Loucy (cell line): Measurements from ENCODE around the gene KIAA0232.

Experiments
- H2AFZ ChIP-seq: fragments of 200-600 bp; sonication (generic); 2 replicates; pipeline ENCODE4 v1.6.0; 2016; ENCODE audit warnings: antibody characterized with exemption, mild to moderate bottlenecking, low read length, moderate library complexity
- H3F3A ChIP-seq: fragments of 200-600 bp; 2 replicates; pipeline ENCODE4 v1.6.0; 2016; ENCODE audit warnings: antibody characterized with exemption, low read depth, mild to moderate bottlenecking
- H3K27me3 ChIP-seq: fragments of 200-600 bp; sonication (generic); 2 replicates; pipeline ENCODE4 v1.6.1; 2014; ENCODE audit warnings: low read length, mild to moderate bottlenecking; ENCODE audit not compliant: insufficient read depth, poor library complexity, severe bottlenecking
- H3K36me3 ChIP-seq: fragments of 200-600 bp; sonication (generic); 2 replicates; pipeline ENCODE4 v1.6.1; 2016; ENCODE audit warnings: low read length; ENCODE audit not compliant: insufficient read depth
- H3K4me1 ChIP-seq: fragments of 200-600 bp; sonication (generic); 2 replicates; pipeline ENCODE4 v1.5.1; 2014; ENCODE audit warnings: low read length, mild to moderate bottlenecking; ENCODE audit not compliant: insufficient read depth, poor library complexity, severe bottlenecking
- H3K4me2 ChIP-seq: fragments of 200-600 bp; sonication (generic); 2 replicates; pipeline ENCODE4 v1.6.0; 2014; ENCODE audit warnings: antibody characterized with exemption, low read length, low read depth, mild to moderate bottlenecking; ENCODE audit not compliant: poor library complexity, severe bottlenecking
- H3K4me3 ChIP-seq: fragments of 200-600 bp; sonication (generic); 2 replicates; pipeline ENCODE4 v1.5.1; 2014; ENCODE audit warnings: low read length, mild to moderate bottlenecking, mixed read lengths; ENCODE audit not compliant: poor library complexity, severe bottlenecking
- H3K79me2 ChIP-seq: fragments of 200-600 bp; sonication (generic); 2 replicates; pipeline ENCODE4 v1.6.1; 2014; ENCODE audit warnings: low read length; ENCODE audit not compliant: insufficient read depth
- H3K9ac ChIP-seq: fragments of 200-600 bp; sonication (generic); 2 replicates; pipeline ENCODE4 v1.6.0; 2014; ENCODE audit warnings: mild to moderate bottlenecking, low read depth, low read length, moderate library complexity; ENCODE audit not compliant: poor library complexity, severe bottlenecking
- H3K9me2 ChIP-seq: fragments of 200-600 bp; sonication (generic); replicated peaks from 2 replicates; pipeline ENCODE4 v1.6.1; 2016; ENCODE audit warnings: low read depth, low read length, mixed read lengths
- H3K9me3 ChIP-seq: fragments of 200-600 bp; sonication (generic); 2 replicates; pipeline ENCODE4 v1.6.1; 2014; ENCODE audit warnings: mild to moderate bottlenecking, antibody characterized with exemption, low read length, low read depth; ENCODE audit not compliant: insufficient read depth
- H4K20me1 ChIP-seq: fragments of 200-600 bp; sonication (generic); 2 replicates; pipeline ENCODE4 v1.6.0; 2014; ENCODE audit warnings: antibody characterized with exemption, low read length, mild to moderate bottlenecking; ENCODE audit not compliant: insufficient read depth, poor library complexity, severe bottlenecking
- CTCF ChIP-seq: fragments of 200-600 bp; sonication (generic); conservative IDR thresholded peaks from 2 replicates; pipeline ENCODE4 v1.5.1; 2014; ENCODE audit warnings: mild to moderate bottlenecking, antibody characterized with exemption, low read length
- EZH2phosphoT487 ChIP-seq: fragments of 200-600 bp; IDR thresholded peaks from 2 replicates; pipeline ENCODE4 v1.6.1; 2018; ENCODE audit warnings: antibody characterized with exemption, mild to moderate bottlenecking, moderate library complexity, borderline replicate concordance

Gene KIAA0232

GRCh38 chr4:6849691-6850090 lies 67.2 kb downstream of the KIAA0232 start:
- Histone ChIP-seq H3K9me2 (no peaks in the 10 kb centered on the region), H3K36me3 (peaks cover 43% of the 10 kb centered on the region; the same call in 1 of the 2 replicates), H3K4me2 (no peak overlapping the region), H3K27me3 (no peaks in the 10 kb centered on the region), H3K79me2 (peaks cover 25% of the 10 kb centered on the region; the same call in 1 of the 2 replicates), H3K9ac (no peak overlapping the region), H2AFZ (no peak overlapping the region), H3K9me3 (no peaks in the 10 kb centered on the region), H3K4me1 (no peaks in the 10 kb centered on the region), H3F3A (no peaks in the 10 kb centered on the region), H3K4me3 (no peak overlapping the region), H4K20me1 (no peaks in the 10 kb centered on the region)
- no peak for TF ChIP-seq EZH2phosphoT487
- TF ChIP-seq CTCF: no peak

GRCh38 chr4:6851431-6851830 lies 68.9 kb downstream of the KIAA0232 start:
- H3K36me3 ChIP-seq: peaks cover 33% of the 10 kb centered on the region; the same call in 1 of the 2 replicates
- H3K4me2 ChIP-seq: no peak overlapping the region
- H2AFZ ChIP-seq: no peak overlapping the region
- no peaks in the 10 kb centered on the region for H4K20me1 ChIP-seq
- H3K79me2 ChIP-seq: peaks cover 17% of the 10 kb centered on the region; the same call in 1 of the 2 replicates
- no peak overlapping the region for H3K9ac ChIP-seq
- H3K27me3 ChIP-seq: no peaks in the 10 kb centered on the region
- no peaks in the 10 kb centered on the region for H3K9me3 ChIP-seq
- H3K4me1 ChIP-seq: peaks cover 11% of the 10 kb centered on the region
- H3K4me3 ChIP-seq: no peak overlapping the region
- no peaks in the 10 kb centered on the region for H3F3A ChIP-seq
- no peaks in the 10 kb centered on the region for H3K9me2 ChIP-seq
- no peak for TF ChIP-seq EZH2phosphoT487

GRCh38 chr4:6851962-6852361 lies 69.4 kb downstream of the KIAA0232 start:
- no peaks in the 10 kb centered on the region for H3F3A ChIP-seq
- H3K79me2 ChIP-seq: peaks cover 16% of the 10 kb centered on the region
- TF ChIP-seq CTCF: no peak
- TF ChIP-seq EZH2phosphoT487: no peak
- no peaks in the 10 kb centered on the region for H3K9me3 ChIP-seq
- no peak overlapping the region for H2AFZ ChIP-seq
- H4K20me1 ChIP-seq: no peaks in the 10 kb centered on the region
- H3K9me2 ChIP-seq: no peaks in the 10 kb centered on the region
- no peaks in the 10 kb centered on the region for H3K27me3 ChIP-seq
- no peak overlapping the region for H3K4me3 ChIP-seq
- H3K9ac ChIP-seq: no peak overlapping the region
- peaks cover 15% of the 10 kb centered on the region for H3K4me1 ChIP-seq
- peaks cover 33% of the 10 kb centered on the region; the same call in 1 of the 2 replicates for H3K36me3 ChIP-seq
- no peak overlapping the region for H3K4me2 ChIP-seq

- Histone ChIP-seq H3K36me3 (peaks cover 39% of the 10 kb centered on the region; the same call in 1 of the 2 replicates), H3K9me3 (no peaks in the 10 kb centered on the region), H3K4me3 (no peak overlapping the region), H3K4me2 (no peak overlapping the region), H3K9me2 (no peaks in the 10 kb centered on the region), H3K4me1 (peaks cover 15% of the 10 kb centered on the region), H3K27me3 (no peaks in the 10 kb centered on the region), H2AFZ (no peak overlapping the region), H3K79me2 (peaks cover 10% of the 10 kb centered on the region), H4K20me1 (no peaks in the 10 kb centered on the region), H3K9ac (no peak overlapping the region), H3F3A (no peaks in the 10 kb centered on the region)
- TF ChIP-seq CTCF (no peak), EZH2phosphoT487 (no peak)
Observed at GRCh38 chr4:6852582-6852981, 70.1 kb downstream of the KIAA0232 start.
